Inferior parietal cortex (tissue), 1 donor: ENCODE results near the gene STAMBPL1.
"Not testable (repeated sequence)": the region's sequence is repeated elsewhere in the genome, so short reads cannot be mapped to it uniquely, and the experiment has no call there.

Experiments
- DNase-seq: peaks from one replicate; pipeline ENCODE4 v3.0.0-alpha.2; 2016; ENCODE audit errors: extremely low spot score

Gene STAMBPL1

DNA sequence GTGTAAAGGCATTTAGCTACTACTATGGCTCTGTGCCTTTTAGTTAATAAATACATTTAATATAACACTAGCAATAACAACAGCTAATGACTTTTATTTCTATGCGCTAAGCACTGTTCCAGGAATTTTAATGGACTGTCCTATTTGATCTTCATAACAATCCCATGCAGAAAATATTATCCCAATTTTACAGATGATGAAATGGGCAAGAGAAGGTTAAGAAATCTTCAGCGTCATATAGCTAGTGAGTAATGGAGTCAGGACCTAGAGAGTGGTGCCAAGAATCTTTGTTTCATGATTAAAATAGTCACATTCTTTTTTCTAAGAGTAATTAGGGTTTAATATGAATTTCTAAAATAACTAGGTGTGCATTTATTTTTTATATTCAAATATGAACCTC, 40.2 kb downstream of the STAMBPL1 start:
- no peak for DNase-seq

DNA sequence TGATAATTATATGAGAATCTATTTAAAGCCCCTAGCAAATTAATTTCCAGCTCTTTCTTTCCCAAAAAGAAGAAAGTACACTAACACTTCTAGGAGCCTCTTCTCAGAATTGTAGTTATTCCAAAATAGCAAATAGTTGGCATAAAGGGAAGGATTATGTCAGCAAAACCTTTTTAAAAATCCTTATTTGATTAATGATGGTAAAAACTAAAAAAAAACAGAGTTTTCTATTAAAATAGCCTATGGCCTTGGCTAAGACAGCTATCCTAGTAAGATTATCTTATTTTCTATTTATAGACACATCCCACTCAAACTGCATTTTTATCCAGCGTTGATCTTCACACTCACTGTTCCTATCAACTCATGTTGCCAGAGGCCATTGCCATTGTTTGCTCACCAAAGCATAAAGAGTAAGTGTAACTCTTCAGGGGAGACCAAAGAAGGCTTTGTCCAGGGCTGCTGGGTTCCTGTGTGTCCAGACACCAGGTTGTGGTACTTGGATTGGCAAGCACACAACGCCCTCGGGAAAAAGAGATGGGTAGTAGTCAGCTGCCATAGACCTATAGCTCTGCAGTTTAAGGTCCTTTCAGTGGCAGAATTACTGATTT, 41.0 kb downstream of the STAMBPL1 start:
- DNase-seq: no peak

DNA sequence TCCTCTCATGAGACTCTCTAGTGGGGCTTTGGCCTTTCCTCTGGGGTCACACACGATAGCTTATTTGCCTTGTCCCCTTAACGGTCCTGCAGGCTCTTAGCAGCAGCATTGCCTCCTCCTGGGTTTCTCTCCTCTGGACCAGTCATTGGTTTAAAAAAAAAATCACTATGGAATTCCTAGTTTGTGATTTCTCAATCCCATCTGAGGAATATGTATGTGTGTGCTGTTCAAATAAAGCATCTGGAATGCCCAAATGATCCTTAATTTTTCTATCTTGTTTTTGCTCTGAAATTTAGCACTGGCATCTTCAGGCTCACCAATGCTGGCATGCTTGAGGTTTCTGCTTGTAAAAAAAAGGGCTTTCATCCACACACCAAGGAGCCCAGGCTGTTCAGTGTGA, 42.0 kb downstream of the STAMBPL1 start:
- no peak for DNase-seq

DNA sequence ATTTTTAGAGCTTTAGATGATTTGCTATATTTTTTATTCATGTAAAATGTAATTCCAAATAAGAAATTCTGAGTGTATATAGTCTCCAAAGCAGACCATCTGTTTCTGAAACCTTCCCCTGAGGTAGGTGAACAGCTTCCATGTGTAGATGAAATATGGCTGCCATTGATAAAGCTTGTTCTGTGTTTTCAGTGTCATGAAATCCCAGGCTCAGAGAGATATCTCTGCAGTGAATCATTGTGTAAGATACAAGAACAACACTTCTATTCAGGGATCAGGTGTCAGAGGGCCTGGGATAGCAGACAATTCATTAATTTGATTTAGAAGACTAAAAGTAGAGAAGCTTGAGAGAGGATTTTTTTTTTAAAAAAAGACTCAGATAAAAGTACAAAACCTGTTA, 43.5 kb downstream of the STAMBPL1 start:
- DNase-seq: no peak

DNA sequence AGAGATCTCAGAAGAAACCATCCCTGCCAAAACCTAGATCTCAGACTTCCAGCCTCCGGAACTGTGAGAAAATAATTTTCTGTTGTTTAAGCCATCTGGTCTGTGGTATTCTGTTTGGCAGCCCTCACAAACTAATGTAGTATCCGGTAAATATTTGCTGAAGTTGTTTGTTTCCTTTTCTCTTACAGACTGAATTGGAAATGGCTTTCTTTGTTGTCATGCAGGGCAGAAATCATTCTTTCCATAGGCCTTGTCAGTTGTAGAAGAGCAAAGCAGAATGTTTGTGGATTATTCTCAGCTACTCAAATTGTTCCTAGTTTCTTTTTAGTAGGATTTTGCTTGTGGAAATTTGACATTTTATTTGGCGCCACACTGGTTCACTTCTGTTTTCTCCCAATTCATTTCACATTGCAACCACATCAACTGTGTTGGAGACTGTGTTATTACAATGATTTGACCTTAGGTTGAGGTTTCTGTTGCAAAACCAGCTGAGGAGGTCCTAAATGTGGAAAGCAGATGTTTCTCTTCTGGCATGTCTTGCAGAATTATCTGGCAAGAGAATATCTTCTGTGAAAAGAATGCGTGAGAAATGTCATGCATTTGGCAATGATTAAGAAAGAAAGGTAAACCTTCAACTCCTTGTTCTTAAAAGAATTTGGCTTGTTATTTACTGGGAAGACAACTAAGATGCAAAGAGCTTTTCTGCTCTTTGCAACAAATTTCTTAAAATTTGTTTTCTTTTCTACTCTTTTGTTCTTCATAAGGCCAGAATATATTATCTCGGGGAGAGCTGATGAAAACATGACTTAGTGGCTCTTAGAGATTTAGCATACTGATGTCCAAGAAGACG, 46.7 kb downstream of the STAMBPL1 start:
- no peak for DNase-seq

DNA sequence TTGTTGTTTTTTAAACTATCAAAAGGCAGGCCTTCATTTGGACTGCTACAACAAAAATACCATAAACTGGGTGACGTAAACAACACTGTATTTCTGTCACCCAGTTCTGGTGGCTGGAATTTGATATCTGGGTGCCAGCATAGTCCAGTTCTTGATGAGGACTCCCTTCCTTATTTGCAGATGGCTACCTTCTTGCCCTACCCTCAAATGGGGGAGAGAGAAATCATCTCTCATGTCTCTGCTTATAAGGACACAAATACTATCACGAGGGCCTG, 47.3 kb downstream of the STAMBPL1 start:
- DNase-seq: no peak

DNA sequence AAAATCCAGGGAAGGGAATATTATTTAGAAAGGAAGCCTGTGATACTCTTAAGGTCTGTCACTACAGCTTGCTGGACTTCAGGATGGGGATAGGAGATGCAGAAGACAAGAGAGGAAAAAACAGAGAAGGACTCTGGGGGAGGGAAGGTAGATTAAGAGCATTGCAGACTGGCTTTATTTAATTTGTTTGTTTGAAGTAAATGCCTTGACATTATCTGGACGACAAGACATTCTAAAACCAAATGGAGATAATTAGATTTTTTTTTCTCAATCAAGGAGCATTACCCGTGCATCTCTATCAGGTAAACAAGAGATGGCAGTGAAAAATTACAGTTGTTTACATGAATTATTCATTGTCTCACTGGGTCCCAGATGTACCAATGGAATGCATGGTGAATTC, 48.2 kb downstream of the STAMBPL1 start:
- no peak for DNase-seq

DNA sequence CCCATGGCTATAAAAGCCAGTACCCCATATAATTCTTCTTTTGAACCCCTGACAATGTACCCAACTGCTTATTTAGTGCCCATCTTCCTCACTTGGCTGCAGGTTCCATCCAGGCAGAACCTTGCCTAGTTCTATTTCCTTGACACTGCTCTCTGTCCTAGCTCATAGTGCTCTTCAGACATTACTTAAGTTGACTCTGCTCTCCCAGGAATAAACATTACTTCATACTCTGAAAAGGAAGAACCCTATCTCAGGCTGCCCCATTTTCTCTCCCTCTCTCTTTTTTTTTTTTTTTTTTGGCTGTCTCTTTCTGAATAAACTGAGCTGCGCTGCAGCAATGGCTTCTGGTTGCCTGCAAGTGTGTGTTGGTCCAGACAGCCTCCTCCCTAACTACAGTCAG, 51.5 kb downstream of the STAMBPL1 start:
- DNase-seq: no peak

DNA sequence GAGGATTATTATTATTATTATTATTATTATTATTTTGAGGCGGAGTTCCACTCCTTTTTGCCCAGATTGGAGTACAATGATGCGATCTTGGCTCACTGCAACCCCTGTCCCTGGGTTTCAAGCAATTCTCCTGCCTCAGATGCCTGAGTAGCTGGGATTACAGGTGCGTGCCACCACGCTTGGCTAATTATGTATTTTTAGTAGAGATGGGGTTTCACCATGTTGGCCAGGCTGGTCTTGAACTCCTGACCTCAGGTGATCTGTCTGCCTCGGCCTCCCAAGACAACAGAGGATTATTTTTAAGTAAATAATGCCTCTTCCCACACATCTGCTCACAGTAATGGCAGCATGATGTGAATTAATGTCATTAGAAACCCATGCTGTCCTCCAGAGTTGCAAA, 52.0 kb downstream of the STAMBPL1 start:
- DNase-seq: not testable (repeated sequence)

DNA sequence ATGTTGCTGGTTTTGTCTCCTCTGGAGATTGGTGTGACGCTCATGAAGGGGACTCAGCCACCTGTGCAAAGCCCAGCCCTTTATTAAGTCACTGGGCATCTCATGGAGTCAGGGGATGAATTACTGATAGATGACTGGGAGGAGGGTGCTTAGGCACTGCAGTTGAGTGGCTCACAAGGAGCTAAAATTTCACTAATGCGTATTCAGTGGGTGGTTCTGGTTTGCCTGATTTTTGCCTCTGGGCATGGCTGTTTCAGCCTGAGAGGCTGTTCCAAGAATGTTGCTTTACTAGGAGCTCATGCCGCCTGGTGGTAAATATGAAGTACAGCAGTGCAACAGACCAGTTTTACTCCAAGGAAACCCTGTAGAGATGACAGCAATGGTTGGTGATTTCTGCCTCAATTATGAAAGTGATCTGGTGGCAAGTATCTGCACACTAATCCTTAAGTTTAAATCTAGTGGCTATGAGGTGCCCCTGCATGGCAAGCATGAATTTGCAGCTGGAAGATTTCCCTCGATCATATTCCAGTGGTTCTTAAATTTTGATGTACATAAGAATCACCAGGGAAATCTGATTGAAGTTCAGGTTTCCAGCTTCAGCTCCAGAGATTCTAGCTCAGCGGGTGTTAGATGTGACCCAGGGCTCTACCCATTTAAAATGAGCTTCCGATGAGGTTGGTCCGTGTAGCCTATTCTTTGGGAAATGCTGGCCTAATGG, 52.7 kb downstream of the STAMBPL1 start:
- DNase-seq: peak; percentile 81

DNA sequence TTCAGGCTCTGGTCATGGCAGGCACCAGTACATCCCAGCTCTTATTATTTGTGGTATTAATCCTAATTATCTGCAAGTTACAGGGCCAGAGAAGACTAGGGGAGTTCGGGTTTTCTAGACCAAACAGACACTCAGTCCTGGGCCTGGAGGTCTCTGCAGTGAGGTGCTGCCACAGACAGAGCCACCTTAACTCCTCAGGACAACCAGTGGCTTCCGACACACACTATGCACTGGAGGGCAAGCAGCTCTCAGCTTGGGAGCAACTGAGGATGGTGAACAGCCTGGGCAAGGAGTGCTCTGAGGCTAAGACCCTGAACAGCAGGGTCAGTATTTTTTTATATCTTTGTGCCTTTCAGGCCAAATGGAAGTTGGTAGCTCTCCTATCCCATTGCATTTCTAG, 53.5 kb downstream of the STAMBPL1 start:
- no peak for DNase-seq

DNA sequence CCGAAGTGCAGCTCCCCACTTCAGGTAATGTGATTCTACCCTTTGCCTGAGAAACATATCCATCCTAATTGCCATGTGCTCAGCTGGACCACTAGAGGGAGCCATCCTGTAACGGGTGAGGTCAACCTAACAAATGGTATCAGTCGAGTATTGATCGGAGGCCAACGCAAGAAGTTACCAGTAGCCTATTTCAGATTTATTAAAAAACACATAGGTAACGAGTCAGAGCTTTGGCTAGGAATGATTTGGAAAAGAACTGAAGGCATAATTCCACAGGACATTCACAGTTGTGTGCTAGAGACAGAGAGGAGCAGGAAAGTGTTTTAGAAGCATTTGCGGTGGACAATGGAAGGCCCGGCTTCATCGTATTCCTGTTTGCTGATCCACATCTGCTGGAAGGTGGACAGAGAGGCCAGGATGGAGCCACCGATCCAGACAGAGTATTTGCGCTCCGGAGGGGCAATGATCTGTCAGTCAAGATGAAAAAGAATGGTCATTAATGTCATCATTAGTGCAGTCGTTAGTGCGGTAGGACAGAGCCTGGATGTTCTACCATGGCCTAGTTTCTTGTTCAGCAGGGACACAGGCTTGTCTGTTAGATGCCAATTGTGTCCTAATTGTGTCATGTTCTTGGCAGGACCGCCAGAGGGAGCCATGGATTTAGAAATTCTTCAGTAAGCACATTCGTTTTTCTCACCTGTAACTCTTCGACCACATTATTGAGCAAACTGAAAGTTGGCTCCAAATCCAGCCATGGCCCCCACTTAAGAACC, 55.0 kb downstream of the STAMBPL1 start:
- DNase-seq: peak; percentile 83

DNA sequence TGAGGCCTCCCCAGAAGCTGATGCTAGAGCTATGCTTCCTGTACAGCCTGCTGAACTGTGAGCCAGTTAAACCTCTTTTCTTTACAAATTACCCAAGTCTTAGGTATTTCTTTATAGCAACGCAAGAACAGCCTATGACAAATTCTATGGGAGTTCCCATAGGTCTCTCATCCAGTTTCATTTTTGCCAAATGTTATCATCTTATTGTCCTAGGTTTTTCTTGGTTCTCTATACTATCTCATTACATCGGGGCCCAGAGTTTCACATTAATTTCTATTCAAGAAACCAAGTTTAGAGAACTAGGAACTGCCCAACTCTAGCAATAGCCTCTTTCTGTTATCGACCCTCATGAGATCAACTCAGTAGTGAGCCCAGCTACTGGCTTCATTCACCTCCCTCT, 56.6 kb downstream of the STAMBPL1 start:
- no peak for DNase-seq

DNA sequence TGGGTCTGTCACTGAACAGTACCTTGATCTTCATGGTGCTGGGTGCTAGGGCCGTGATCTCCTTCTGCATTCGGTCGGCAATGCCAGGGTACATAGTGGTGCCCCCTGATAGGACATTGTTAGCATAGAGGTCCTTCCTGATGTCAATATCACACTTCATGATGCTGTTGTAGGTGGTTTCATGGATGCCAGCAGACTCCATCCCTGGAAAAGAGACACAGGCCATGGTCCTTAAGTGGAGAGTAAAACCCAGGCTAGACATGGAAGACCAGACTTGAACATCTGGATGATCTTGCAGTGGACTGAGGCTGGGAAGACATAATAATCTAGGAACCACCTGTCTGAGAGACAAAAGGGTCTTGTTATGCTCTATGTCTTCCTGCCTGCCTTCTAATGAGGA, 58.0 kb downstream of the STAMBPL1 start:
- DNase-seq: no peak

DNA sequence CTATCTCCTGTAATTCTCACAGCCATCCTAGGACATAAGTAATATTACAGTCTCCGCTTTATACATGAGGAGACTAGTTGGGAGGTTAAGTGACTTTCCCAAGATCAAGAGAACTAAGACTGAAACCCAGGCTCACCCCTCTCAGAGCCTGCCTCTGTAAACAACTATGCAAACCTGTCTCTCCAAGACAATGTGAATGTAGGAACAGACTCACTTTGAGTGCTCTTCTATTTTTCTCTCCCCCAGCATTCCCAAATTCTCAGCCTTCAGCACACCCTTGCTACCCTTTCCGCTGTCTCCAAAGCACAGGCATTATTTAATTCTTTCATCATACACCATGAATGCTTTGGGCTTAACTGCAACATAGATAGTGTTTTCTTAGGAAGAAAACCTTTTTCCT, 58.9 kb downstream of the STAMBPL1 start:
- no peak for DNase-seq

DNA sequence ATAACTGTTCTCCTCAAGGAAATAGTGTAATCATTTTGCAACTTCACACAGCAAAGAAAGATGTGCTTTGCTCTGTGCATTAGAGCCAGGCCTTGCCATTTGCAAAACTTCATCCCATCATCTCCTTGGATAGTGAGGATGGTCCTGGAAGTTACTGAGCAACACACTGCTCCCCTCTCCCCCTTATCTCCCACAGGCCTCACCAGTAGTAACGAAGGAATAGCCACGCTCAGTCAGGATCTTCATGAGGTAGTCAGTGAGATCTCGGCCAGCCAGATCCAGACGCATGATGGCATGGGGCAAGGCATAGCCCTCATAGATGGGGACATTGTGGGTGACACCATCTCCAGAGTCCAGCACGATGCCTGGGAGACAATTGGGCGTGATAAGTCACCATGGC, 61.0 kb downstream of the STAMBPL1 start:
- DNase-seq: no peak

DNA sequence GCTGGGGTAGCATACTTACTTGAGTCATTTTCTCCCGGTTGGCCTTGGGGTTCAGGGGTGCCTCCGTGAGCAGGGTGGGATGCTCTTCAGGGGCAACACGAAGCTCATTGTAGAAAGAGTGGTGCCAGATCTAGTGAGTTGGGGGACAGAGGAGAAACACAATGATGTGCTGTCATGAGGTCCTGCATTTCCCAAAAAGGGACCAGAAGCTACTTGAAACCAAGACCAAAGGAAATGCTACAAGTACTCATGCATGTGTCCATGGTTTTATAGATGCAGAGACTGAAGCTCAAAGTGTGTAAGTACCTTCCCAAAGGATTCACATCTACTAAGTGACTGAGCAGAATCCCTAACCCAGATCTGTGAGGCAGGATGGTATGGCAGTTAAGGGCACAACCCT, 63.7 kb downstream of the STAMBPL1 start:
- DNase-seq: no peak

DNA sequence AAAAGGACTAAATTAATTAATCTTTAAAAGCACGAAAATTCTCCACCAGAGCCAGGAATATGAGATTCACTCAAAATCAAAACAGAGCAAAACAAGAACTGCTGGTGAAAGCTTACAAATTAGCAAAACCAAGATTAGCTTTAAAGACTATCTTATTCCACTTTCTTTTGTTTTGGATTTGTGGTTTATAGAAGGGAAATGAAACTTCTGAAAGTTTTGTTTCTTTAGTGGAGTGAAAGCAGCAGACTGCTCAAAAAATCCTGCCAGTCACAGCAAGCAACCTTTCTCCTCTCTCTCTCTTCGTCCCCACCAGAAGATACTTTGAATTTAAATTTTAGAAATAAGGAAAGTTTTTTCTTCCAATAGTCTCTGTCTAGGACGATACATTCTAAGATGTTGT, 64.8 kb downstream of the STAMBPL1 start:
- no peak for DNase-seq

DNA sequence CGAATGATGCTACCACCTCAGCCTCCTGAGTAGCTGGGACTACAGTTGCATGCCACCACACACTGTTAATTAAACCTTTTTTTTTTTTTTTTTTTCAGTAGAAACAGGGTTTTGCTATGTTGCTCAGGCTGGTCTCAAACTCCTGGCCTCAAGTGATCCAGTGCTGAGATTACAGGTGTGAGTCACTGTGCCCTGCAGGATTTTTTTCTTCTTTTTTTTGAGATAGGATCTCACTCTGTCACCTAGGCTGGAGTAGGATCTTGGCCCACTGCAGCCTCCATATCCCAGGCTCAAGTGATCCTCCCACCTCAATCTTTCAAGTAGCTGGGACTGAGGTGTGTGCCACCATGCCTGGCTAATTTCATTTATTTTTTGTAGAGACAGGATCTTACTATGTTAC, 66.2 kb downstream of the STAMBPL1 start:
- DNase-seq: no peak

DNA sequence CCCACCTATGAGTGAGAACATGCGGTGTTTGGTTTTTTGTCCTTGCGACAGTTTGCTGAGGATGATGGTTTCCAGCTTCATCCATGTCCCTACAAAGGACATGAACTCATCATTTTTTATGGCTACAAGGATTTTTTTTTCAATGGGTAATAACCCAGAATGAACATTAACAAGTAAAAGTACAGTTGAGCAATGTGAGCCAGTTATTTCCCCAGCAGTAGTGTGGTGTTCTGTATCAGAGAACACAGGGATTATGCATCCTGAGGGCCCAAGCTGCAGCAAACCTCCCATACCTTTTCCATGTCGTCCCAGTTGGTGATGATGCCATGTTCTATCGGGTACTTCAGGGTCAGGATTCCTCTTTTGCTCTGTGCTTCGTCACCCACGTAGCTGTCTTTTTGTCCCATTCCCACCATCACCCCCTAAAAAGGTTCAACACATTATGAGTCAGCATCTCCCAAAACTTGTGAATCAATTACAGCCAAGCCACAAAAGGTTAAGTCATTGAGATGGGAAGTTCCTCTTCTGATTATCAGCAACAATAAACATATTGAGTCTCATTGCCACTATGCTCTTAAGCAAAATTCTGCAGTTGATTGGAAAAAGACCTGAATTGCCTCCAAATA, 67.0 kb downstream of the STAMBPL1 start:
- DNase-seq: no peak

DNA sequence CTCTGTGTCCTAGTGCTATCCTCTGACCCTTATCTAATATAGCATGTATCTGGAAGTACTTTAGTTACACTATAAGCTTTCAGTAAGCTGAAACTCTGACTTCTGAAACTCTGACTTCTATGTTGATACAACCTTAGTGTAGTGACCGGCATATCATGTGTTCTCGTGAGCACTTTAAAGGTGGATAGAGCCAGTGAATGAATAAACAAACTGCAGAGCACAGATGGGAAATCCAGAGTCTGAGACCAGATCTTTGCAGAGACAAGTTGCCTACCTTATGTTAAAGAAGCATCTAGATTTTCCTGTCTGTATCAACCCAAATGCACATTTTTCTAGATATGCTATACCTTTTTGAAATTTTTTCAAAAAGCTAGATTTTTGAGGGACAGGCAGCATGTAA, 69.0 kb downstream of the STAMBPL1 start:
- no peak for DNase-seq
